ENCODE measurements around the gene LOXL3.
"Not testable (repeated sequence)": the region's sequence is repeated elsewhere in the genome, so short reads cannot be mapped to it uniquely, and the experiment has no call there.

The LOXL3 gene

GRCh38 chr2:74572178-74572925 lies 18.6 kb upstream of the LOXL3 start:
- no peak for DNase-seq

- no peak for DNase-seq
Observed at GRCh38 chr2:74571058-74571457, 17.3 kb upstream of the LOXL3 start.

GRCh38 chr2:74569686-74570085 lies 15.9 kb upstream of the LOXL3 start:
- DNase-seq, result no peak

GRCh38 chr2:74567881-74568280 lies 14.1 kb upstream of the LOXL3 start:
- DNase-seq, result no peak

- DNase-seq, result no peak
Observed at GRCh38 chr2:74566754-74567085, 13.0 kb upstream of the LOXL3 start.

GRCh38 chr2:74566076-74566753 lies 12.5 kb upstream of the LOXL3 start:
- DNase-seq, result no peak

- DNase-seq, result no peak
Observed at GRCh38 chr2:74564222-74564621, 10.5 kb upstream of the LOXL3 start.

GRCh38 chr2:74562126-74562775 lies 8.5 kb upstream of the LOXL3 start:
- DNase-seq, result no peak

GRCh38 chr2:74561022-74561421 lies 7.3 kb upstream of the LOXL3 start:
- DNase-seq, result not testable (repeated sequence)

GRCh38 chr2:74560591-74560990 lies 6.8 kb upstream of the LOXL3 start:
- no peak for DNase-seq

GRCh38 chr2:74559912-74560311 lies 6.2 kb upstream of the LOXL3 start:
- DNase-seq, result no peak

- DNase-seq, result no peak
Observed at GRCh38 chr2:74558284-74559230, 4.8 kb upstream of the LOXL3 start.

- no peak for DNase-seq
Observed at GRCh38 chr2:74556831-74557370, 3.2 kb upstream of the LOXL3 start.

GRCh38 chr2:74556159-74556558 lies 2.4 kb upstream of the LOXL3 start:
- no peak for DNase-seq

GRCh38 chr2:74555610-74556103 lies 1.9 kb upstream of the LOXL3 start:
- no peak for DNase-seq

- no peak for DNase-seq
Observed at GRCh38 chr2:74554820-74555531, 1.2 kb upstream of the LOXL3 start.

GRCh38 chr2:74552914-74553811 lies 579 bp downstream of the LOXL3 start:
- DNase-seq, result no peak

GRCh38 chr2:74551942-74552913 lies 1.5 kb downstream of the LOXL3 start:
- no peak for DNase-seq

- DNase-seq, result no peak
Observed at GRCh38 chr2:74551530-74551929, 2.2 kb downstream of the LOXL3 start.

GRCh38 chr2:74550231-74550630 lies 3.5 kb downstream of the LOXL3 start:
- DNase-seq, result no peak

All from NCI-H2171 (cell line).